ENCODE results near the gene SIGLEC6.

SIGLEC6 gene

DNA sequence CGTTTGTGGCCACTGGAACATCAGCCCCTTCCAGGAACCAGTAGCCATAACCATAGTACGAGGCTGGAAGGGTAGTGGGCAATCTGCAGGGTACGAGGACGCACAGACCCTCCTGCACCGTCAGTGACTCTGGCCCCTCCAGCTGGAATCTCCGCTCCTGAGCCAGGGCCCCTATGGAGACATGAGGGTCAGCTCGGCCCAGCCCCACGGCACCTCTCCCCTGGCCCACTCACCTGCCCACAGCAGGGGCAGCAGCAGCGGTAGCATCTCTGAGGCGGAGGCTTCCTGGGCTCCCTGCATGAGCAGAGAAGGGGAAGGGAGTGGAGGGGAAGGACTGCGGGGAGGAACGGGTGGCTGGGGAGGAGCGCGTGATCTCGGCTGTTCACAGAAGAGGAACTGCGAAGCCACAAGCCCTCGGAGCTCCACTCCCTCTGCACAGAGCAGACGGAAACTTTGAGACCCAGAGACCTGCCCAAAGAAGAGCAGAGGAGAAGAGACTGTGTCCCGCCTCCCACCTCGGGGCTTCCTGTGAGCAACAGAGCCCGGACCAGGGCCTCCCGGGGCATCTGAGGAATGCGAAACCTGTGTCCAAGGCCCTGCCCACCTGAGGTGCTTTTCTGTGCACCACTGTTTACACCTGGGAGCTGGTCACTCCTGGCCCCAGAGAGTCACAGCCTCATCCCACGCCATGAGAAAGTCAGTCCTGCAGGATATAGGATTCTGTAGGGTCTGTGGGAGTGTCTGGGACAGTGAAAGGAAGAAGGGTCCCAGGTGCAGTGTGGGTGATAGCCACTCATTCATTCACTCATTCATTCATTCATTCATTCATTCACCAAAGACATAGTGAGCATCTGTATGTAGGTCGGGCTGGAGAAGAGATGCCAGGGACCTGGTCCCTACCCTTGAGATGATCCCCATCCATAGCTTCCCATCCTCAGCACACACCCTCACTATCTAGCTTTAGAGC is at the start of gene SIGLEC6:
Gene SIGLEC6 (minus strand): TSS at position 322 of the 967 bp plus-strand sequence. CDS start 22 bp downstream, at position 300.
- no peak within 1 kb of the TSS for H2AFZ ChIP-seq (ENCODE audit: low read length, unreplicated experiment)
- no peak within 1 kb of the TSS for H3K4me3 ChIP-seq (ENCODE audit: low read depth, low read length)

DNA sequence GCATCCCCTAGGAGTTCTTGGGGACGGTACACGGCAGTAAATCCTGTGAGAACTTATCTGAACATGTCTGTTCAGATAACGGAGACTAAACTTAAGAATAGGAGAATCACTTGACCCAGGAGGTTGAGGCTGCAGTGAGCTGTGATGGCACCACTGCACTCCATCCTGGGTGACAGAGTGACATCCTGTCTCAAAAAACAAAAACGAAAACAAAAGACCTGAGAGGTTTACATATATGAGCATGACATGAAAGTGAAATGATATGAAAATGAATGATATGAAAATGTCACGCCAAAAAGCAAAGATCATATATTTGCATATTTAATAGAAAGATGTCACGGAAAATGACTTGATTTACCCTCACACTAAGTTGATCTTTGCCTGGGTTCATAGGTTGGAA is 45.4 kb upstream of the SIGLEC6 start:
- H3K79me2 ChIP-seq (ENCODE audit: control insufficient read depth, insufficient read depth, low read length, unreplicated experiment), result peaks cover 14% of the 10 kb centered on the region
- no peak overlapping the region for H3K27ac ChIP-seq (ENCODE audit: low read depth, low read length)
- H2AFZ ChIP-seq (ENCODE audit: low read length, unreplicated experiment), result no peak overlapping the region
- H3K36me3 ChIP-seq (ENCODE audit: insufficient read depth, low read length), result peaks cover 21% of the 10 kb centered on the region; the same call in 1 of the 2 replicates
- peaks cover 18% of the 10 kb centered on the region for H3K4me1 ChIP-seq (ENCODE audit: control insufficient read depth, insufficient read depth, low read length, unreplicated experiment)
- H3K27me3 ChIP-seq (ENCODE audit: insufficient read depth, low read length), result no peaks in the 10 kb centered on the region
- no peak overlapping the region for H3K4me3 ChIP-seq (ENCODE audit: low read depth, low read length)

More for the DNA sequence above, at the start of gene SIGLEC6:
- Histone ChIP-seq H3K79me2 (ENCODE audit: control insufficient read depth, insufficient read depth, low read length, unreplicated experiment) (no peaks in the 10 kb centered on the region), H3K4me1 (ENCODE audit: control insufficient read depth, insufficient read depth, low read length, unreplicated experiment) (no peaks in the 10 kb centered on the region), H3K27me3 (ENCODE audit: insufficient read depth, low read length) (peaks cover 49% of the 10 kb centered on the region), H3K36me3 (ENCODE audit: insufficient read depth, low read length) (no peaks in the 10 kb centered on the region), H3K27ac (ENCODE audit: low read depth, low read length) (no peak within 1 kb of the TSS)

DNA sequence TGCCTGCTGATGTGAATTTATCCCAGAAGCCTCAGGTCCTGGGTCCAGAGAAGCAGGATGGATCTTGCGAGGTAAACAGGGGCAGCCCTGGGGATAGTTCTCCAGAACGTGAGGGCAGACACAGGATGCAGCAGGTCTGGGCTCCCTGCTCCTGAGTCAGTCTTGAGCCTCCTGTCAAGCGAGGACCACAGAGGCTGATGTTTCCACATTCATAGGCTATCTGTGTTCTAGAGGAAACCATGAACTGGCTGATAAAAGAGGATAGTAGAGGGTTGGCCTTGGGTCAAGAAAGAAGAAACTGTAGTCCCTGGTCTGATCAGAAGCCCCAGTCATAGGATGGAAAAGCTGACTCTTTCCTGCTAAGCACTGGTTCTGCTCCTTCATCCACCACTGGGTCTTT is 41.9 kb upstream of the SIGLEC6 start:
- Histone ChIP-seq H2AFZ (ENCODE audit: low read length, unreplicated experiment) (no peak overlapping the region), H3K36me3 (ENCODE audit: insufficient read depth, low read length) (0 out of 2 replicates have a peak, but pooled peaks cover under 1% of the 10 kb centered on the region), H3K79me2 (ENCODE audit: control insufficient read depth, insufficient read depth, low read length, unreplicated experiment) (peaks cover 20% of the 10 kb centered on the region), H3K4me1 (ENCODE audit: control insufficient read depth, insufficient read depth, low read length, unreplicated experiment) (peaks cover 18% of the 10 kb centered on the region), H3K4me3 (ENCODE audit: low read depth, low read length) (peak overlapping the region; percentile 91), H3K27ac (ENCODE audit: low read depth, low read length) (peak overlapping the region; percentile 84), H3K27me3 (ENCODE audit: insufficient read depth, low read length) (peaks cover 15% of the 10 kb centered on the region)

DNA sequence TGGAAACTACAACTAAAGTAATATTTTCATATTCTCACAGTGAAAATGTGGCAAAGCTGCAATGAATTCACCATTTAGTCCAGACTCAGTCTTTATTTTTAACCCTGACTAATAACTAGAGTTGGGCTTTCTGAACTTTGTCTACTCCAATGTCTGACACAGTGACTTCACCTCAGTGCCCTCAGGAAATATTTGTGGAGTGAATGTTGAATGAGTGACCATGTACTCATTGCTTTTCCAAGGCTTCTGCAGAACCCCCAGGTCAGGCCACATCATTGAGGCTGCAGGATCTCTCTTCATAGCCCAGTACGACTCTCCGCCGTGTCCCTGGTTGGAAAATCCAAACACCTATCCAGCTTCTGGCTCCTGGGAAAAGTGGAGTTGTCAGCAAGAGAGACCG is 41.4 kb upstream of the SIGLEC6 start:
- H3K27ac ChIP-seq (ENCODE audit: low read depth, low read length), result peak overlapping the region; percentile 84
- H3K36me3 ChIP-seq (ENCODE audit: insufficient read depth, low read length), result no peaks in the 10 kb centered on the region
- H3K27me3 ChIP-seq (ENCODE audit: insufficient read depth, low read length), result peaks cover 20% of the 10 kb centered on the region
- no peak overlapping the region for H2AFZ ChIP-seq (ENCODE audit: low read length, unreplicated experiment)
- H3K79me2 ChIP-seq (ENCODE audit: control insufficient read depth, insufficient read depth, low read length, unreplicated experiment), result peaks cover 20% of the 10 kb centered on the region
- peak overlapping the region; percentile 91 for H3K4me3 ChIP-seq (ENCODE audit: low read depth, low read length)
- H3K4me1 ChIP-seq (ENCODE audit: control insufficient read depth, insufficient read depth, low read length, unreplicated experiment), result peaks cover 18% of the 10 kb centered on the region

DNA sequence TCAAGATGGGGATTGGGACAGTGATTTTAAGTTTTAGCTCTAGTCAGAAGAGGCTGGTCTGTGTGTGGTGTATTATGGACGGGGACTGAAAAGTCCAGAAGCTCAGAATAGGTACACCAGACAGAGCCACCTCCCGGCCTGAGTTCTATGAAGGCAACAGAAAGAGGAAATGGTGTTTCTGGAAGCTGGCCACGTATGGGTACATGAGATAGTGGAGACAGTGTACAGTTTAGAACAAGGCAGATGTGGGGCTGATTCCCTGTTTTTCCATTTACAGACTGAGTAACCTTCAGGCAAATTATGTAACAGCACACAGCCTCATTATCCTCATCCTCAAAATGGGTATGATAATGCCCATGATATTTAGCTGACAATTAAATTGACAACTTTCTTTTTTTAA is 40.9 kb upstream of the SIGLEC6 start:
- H3K79me2 ChIP-seq (ENCODE audit: control insufficient read depth, insufficient read depth, low read length, unreplicated experiment), result peaks cover 20% of the 10 kb centered on the region
- H3K4me3 ChIP-seq (ENCODE audit: low read depth, low read length), result peak overlapping the region; percentile 91

DNA sequence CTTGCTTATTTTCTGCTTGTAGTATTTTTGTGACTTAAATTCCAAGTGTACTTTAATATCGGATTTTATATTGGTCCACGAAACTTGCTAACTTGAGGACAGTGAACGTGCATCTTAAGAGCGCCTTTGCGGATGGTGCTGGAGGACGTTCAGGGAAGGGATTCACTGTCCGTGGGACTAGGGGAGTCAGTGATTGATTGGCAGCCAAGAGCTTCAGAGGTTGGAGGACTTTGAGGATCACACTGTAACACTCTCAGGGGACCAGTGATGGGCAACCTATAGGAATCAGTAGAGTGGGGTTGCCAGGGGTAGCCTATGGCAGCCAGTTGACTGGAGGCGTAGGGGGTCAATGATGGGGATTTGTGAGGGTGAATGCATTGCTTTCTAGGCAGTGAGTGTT is 40.1 kb upstream of the SIGLEC6 start:
- H3K36me3 ChIP-seq (ENCODE audit: insufficient read depth, low read length), result no peaks in the 10 kb centered on the region
- peaks cover 30% of the 10 kb centered on the region for H3K27me3 ChIP-seq (ENCODE audit: insufficient read depth, low read length)
- H3K4me3 ChIP-seq (ENCODE audit: low read depth, low read length), result peak overlapping the region; percentile 91
- peaks cover 18% of the 10 kb centered on the region for H3K4me1 ChIP-seq (ENCODE audit: control insufficient read depth, insufficient read depth, low read length, unreplicated experiment)
- H2AFZ ChIP-seq (ENCODE audit: low read length, unreplicated experiment), result peak overlapping the region; percentile 55
- H3K27ac ChIP-seq (ENCODE audit: low read depth, low read length), result peak overlapping the region; percentile 0; the same call in 1 of the 2 replicates
- peaks cover 20% of the 10 kb centered on the region for H3K79me2 ChIP-seq (ENCODE audit: control insufficient read depth, insufficient read depth, low read length, unreplicated experiment)

More for the DNA sequence above, 40.9 kb upstream of the SIGLEC6 start:
- Histone ChIP-seq H3K36me3 (ENCODE audit: insufficient read depth, low read length) (no peaks in the 10 kb centered on the region), H3K27ac (ENCODE audit: low read depth, low read length) (peak overlapping the region; percentile 84), H3K27me3 (ENCODE audit: insufficient read depth, low read length) (peaks cover 25% of the 10 kb centered on the region), H2AFZ (ENCODE audit: low read length, unreplicated experiment) (no peak overlapping the region), H3K4me1 (ENCODE audit: control insufficient read depth, insufficient read depth, low read length, unreplicated experiment) (peaks cover 18% of the 10 kb centered on the region)

DNA sequence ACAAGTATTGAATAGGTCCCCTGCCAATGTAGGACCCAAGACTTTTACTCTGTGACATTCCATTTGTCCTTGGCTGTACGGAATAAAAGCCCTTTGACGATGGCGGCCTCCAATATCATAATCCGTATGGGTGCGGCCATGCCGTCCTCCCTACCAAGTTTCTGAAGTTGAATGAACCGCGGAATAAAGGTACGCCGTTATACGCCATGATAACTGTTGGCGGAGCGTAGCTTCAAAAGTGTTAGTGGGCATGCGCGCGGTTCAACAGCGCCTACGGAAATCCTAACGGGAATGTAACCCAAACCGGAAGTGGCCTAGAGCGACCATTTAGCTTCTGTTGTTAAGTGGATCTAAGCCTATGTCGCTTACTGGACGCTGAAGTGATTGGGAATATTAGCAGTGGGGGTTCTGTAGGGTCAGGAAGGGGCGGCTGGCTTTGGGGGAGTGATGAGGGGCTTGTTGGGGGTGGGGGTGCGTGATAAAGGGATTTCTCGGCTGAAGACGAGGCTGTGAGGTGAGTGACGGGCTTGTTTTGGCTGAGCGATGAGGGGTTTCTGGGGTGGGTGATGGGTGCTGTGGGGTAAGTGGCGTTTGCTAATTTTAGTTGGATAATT is 39.6 kb upstream of the SIGLEC6 start, which contains the start of gene ZNF175:
Gene ZNF175 (plus strand): TSS at position 322 of the 614 bp plus-strand sequence. CDS start 2,047 bp downstream, outside the sequence.
- no peaks in the 10 kb centered on the region for H3K36me3 ChIP-seq (ENCODE audit: insufficient read depth, low read length)
- peaks cover 18% of the 10 kb centered on the region for H3K4me1 ChIP-seq (ENCODE audit: control insufficient read depth, insufficient read depth, low read length, unreplicated experiment)
- peaks cover 33% of the 10 kb centered on the region for H3K27me3 ChIP-seq (ENCODE audit: insufficient read depth, low read length)
- peak within 1 kb of the TSS; percentile 91 for H3K4me3 ChIP-seq (ENCODE audit: low read depth, low read length)
- H3K27ac ChIP-seq (ENCODE audit: low read depth, low read length), result peak within 1 kb of the TSS; percentile 84
- H3K79me2 ChIP-seq (ENCODE audit: control insufficient read depth, insufficient read depth, low read length, unreplicated experiment), result peaks cover 20% of the 10 kb centered on the region
- peak within 1 kb of the TSS; percentile 55 for H2AFZ ChIP-seq (ENCODE audit: low read length, unreplicated experiment)

DNA sequence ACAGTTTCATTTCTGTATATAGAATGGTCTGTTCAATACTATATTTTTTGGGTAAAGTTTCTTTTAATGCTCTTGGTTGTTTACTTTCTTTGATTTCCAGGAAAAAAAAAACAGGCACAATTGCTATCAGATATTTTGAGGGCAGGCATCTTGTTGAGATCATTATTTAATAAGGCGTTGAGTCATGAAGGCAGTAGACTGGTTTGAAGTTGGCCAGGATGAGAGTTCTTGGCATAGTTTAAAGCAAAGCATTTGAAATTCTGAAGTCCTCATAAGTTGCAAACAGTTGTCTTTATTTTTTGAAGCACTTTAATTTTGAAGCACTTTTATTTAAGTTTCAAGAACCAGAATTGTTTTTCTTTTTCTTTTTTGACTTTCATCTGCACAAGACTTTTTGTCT is 37.0 kb upstream of the SIGLEC6 start:
- peaks cover 39% of the 10 kb centered on the region for H3K27me3 ChIP-seq (ENCODE audit: insufficient read depth, low read length)
- peaks cover 12% of the 10 kb centered on the region for H3K4me1 ChIP-seq (ENCODE audit: control insufficient read depth, insufficient read depth, low read length, unreplicated experiment)
- H2AFZ ChIP-seq (ENCODE audit: low read length, unreplicated experiment), result no peak overlapping the region
- no peak overlapping the region for H3K27ac ChIP-seq (ENCODE audit: low read depth, low read length)
- H3K4me3 ChIP-seq (ENCODE audit: low read depth, low read length), result no peak overlapping the region
- peaks cover 11% of the 10 kb centered on the region for H3K79me2 ChIP-seq (ENCODE audit: control insufficient read depth, insufficient read depth, low read length, unreplicated experiment)
- H3K36me3 ChIP-seq (ENCODE audit: insufficient read depth, low read length), result no peaks in the 10 kb centered on the region

DNA sequence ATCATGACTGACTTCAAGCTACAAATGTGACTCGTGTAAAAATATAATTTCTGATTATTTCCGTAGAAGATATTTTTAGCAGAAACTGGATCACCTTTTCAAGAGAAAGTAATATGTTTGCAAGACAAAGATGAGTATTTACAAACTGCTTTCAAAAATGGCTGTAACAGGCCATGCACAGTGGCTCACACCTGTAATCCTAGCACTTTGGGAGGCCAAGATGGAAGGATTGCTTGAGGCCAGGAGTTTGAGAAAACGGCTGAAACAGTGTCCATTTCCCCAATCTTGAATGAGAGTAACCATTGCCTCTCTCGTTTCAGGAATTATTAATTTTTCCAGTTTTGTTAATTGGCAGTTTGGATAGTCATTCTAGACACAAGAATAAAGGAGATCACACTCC is 36.1 kb upstream of the SIGLEC6 start:
- Histone ChIP-seq H3K27me3 (ENCODE audit: insufficient read depth, low read length) (peaks cover 39% of the 10 kb centered on the region), H3K4me1 (ENCODE audit: control insufficient read depth, insufficient read depth, low read length, unreplicated experiment) (peaks cover 3% of the 10 kb centered on the region), H3K4me3 (ENCODE audit: low read depth, low read length) (no peak overlapping the region), H3K27ac (ENCODE audit: low read depth, low read length) (no peak overlapping the region), H3K36me3 (ENCODE audit: insufficient read depth, low read length) (no peaks in the 10 kb centered on the region), H3K79me2 (ENCODE audit: control insufficient read depth, insufficient read depth, low read length, unreplicated experiment) (peaks cover 11% of the 10 kb centered on the region), H2AFZ (ENCODE audit: low read length, unreplicated experiment) (no peak overlapping the region)

DNA sequence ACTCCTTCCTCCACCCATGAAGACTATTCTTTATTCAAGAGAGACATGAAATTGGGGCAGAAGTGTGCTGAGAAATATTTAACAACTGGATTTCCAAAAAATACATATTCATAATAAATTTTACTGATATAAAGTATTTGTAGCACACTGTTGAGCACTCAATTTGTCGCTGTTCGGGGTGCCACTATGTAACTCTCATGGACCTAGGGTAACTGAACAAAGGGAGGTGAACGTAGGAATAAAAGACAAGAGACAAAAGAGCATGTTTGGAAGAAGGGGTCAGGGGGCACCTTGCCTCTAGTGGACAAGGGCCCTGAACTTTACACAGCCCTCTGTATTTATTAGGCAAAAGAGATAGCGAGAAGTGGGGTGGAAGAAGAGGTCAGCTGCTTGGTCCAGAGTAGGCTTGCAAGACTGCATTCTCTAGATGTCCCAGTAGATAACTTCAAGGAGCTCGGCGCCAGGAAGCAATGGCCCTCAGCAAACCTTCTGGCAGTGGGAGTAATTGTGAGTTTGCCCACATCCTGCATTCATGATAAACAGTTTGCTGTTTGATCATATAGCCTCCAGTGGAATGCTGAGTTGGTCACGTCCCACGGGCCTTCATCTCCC is 35.1 kb upstream of the SIGLEC6 start:
- no peaks in the 10 kb centered on the region for H3K4me1 ChIP-seq (ENCODE audit: control insufficient read depth, insufficient read depth, low read length, unreplicated experiment)
- H3K4me3 ChIP-seq (ENCODE audit: low read depth, low read length), result no peak overlapping the region
- peaks cover 2% of the 10 kb centered on the region for H3K79me2 ChIP-seq (ENCODE audit: control insufficient read depth, insufficient read depth, low read length, unreplicated experiment)
- peaks cover 39% of the 10 kb centered on the region for H3K27me3 ChIP-seq (ENCODE audit: insufficient read depth, low read length)
- no peaks in the 10 kb centered on the region for H3K36me3 ChIP-seq (ENCODE audit: insufficient read depth, low read length)
- no peak overlapping the region for H2AFZ ChIP-seq (ENCODE audit: low read length, unreplicated experiment)
- no peak overlapping the region for H3K27ac ChIP-seq (ENCODE audit: low read depth, low read length)

Measured in ACC112 (cell line).